Mucosa of gallbladder (tissue), 1 donor: ENCODE results near the gene BRD3OS. TPM values are rescaled to one million over a fixed set of nuclear protein-coding genes. Genes with fewer than 3 reads are reported as not detected.
"Not testable (repeated sequence)": the region's sequence is repeated elsewhere in the genome, so short reads cannot be mapped to it uniquely, and the experiment has no call there.

Source experiments
- DNase-seq: peaks from one replicate; pipeline ENCODE4 v3.0.0-alpha.2; 2020; ENCODE audit warnings: low spot score
- total RNA-seq: library from RNA; stranded (reverse); gene quantifications from one replicate; pipeline ENCODE4 v1.2.1, GENCODE V29; 2021
- donor health status: DM: no; HTN: no; CAD: no.

The BRD3OS gene
- total RNA-seq, 1 donor from 2014 or later = 31.0 TPM

GRCh38 chr9:134063088-134063570 is 37.8 kb downstream of the BRD3OS start:
- no peak for DNase-seq

- DNase-seq = no peak
Measured at GRCh38 chr9:134063571-134064450, 38.5 kb downstream of the BRD3OS start.

GRCh38 chr9:134064711-134065110 is 39.4 kb downstream of the BRD3OS start:
- DNase-seq = no peak

GRCh38 chr9:134065612-134066419 is 40.5 kb downstream of the BRD3OS start:
- DNase-seq = peak; percentile 38

DNA sequence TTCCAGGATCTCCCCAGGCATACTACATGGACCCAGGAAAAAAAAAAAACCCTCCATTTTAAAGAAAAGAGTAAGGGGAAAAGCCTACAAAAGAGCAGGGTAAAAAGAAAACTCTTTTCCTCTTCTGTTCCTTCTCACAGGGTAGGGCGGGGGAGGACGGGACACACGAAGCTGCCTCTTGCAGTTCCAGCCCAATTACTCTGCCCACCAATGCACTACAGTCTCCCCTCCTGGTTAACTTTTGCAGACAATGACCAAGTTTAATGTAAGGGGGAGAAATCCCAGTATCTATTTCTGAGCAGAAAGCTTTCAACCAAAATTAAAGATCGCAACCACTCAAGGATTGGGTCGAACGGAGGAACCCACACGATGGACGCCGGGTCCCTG is 41.2 kb downstream of the BRD3OS start:
- no peak for DNase-seq

DNA sequence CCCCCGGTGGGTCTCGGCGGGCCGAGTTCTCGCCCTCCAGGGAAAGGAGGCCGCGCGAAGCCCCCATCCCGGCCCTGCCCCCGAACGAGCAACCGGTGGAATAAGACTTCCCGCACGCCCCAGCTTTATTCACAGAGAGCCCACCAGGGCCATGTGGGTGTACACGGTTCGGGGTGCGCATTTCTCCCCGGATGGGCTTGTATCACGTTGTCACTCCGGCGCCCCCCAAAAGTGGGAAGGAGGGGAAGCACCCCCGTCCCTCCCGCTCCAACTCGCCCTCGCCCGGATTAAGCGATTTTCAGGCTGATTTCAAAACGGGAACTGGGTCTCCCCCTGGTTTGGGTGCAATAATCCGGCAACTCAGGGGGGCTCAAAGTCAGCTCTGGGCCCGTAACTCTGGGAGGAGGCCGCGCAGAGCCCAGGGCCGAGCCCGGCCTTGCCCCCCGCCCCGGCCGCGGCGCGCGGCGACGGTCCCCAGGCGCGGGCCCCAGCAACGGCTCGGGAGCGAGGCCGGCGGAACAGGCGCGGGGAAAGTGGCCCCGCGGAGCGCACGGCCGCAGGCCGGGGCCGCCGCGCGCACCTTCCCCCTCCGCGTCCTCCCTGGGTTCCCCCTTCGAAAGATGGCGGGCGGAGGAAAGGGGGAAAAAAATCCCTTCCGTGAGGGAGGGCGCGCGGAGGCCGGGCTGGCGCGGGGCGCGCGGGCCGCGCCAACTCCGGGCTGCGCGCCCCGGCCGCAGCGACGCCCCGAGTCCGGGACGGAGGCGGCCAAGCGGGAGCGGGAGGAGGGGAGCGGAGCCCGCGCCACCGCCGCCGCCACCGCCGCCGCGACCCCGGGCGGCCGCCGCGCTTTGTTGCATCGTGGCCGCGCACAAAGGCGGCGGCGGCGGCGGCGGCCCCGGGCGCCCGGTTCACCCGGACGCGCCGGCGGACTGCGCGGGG is 41.9 kb downstream of the BRD3OS start:
- DNase-seq = peak; percentile 10

GRCh38 chr9:134067904-134068743 is 42.8 kb downstream of the BRD3OS start, which contains the start of gene BRD3:
BRD3 (minus strand) TSS chr9:134068026; CDS start chr9:134053477, 14,549 bp downstream.
- peak; percentile 84 for DNase-seq

GRCh38 chr9:134068744-134069479 is 43.6 kb downstream of the BRD3OS start:
- peak; percentile 11 for DNase-seq

GRCh38 chr9:134069480-134070399 is 44.5 kb downstream of the BRD3OS start:
- no peak for DNase-seq

- DNase-seq = no peak
Measured at GRCh38 chr9:134071149-134071548, 45.9 kb downstream of the BRD3OS start.

- DNase-seq = not testable (repeated sequence)
Measured at GRCh38 chr9:134072683-134073082, 47.4 kb downstream of the BRD3OS start.

DNA sequence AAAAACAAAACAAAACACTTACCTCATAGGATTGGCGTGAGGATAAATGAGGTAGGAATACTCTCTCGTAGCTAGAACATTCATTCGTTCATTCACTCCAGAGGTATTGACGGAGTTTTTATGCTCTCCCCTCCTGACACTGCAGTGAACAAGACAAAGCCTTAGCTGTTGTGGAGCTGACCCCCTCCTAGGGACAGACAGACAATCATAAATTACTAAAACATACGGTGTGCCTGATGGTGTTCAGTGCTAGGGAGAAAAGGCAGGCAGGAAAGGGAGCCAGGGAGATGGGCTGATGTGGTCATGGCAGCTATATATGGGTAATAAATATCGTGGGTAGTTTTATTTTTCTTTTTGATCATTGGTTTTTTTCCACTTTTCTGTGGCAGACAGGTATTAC is 48.2 kb downstream of the BRD3OS start:
- no peak for DNase-seq

DNA sequence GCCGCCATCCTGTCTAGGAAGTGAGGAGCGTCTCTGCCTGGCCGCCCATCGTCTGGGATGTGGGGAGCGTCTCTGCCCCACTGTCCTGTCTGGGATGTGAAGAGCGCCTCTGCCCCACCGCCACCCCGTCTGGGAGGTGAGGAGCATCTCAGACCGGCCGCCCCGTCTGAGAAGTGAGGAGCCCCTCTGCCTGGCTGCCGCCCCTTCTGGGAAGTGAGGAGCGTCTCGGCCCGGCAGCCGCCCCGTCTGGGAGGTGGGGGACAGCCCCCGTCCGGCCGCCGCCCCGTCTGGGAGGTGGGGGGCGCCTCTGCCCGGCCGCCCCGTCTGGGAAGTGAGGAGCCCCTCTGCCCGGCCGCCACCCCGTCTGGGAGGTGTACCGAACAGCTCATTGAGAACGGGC is 50.4 kb downstream of the BRD3OS start:
- not testable (repeated sequence) for DNase-seq

DNA sequence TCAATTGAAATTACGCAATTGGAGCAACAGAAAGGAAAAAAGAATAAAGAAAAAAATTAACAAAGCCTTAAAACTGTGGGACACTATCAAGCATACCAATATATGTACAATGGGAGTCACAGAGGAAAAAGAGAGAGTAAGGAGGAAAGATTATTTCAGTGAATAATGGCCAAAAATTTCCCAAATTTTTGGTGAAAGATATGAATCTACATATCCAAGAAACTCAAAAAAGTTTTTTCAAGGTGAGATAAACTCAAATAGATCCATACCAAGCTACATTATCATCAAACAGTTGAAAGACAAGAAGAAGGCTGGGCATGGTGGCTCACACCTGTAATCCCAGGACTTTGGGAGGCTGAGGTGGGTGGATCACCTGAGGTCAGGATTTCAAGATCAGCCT is 51.4 kb downstream of the BRD3OS start:
- no peak for DNase-seq
